D721Med (cell line): ENCODE measurements around the gene SERTAD1.
"Not testable (repeated sequence)": the region's sequence is repeated elsewhere in the genome, so short reads cannot be mapped to it uniquely, and the experiment has no call there.

ENCODE experiments used
- DNase-seq: peaks from one replicate; pipeline ENCODE4 v3.0.0; 2011; ENCODE audit warnings: low spot score; ENCODE audit not compliant: insufficient read length
- FAIRE-seq: peaks from 2 replicates; lab custom pipeline; 2011; peaks lifted over from hg19 to GRCh38; lab: Jason Lieb, UNC
- TF ChIP-seq, protein P1 (sequence below): IDR thresholded peaks from 2 replicates; pipeline ENCODE4 v1.5.1; 2012; ENCODE audit warnings: mild to moderate bottlenecking, control low read depth; ENCODE audit not compliant: insufficient read depth; ENCODE audit errors: missing control alignments

The SERTAD1 gene

DNA sequence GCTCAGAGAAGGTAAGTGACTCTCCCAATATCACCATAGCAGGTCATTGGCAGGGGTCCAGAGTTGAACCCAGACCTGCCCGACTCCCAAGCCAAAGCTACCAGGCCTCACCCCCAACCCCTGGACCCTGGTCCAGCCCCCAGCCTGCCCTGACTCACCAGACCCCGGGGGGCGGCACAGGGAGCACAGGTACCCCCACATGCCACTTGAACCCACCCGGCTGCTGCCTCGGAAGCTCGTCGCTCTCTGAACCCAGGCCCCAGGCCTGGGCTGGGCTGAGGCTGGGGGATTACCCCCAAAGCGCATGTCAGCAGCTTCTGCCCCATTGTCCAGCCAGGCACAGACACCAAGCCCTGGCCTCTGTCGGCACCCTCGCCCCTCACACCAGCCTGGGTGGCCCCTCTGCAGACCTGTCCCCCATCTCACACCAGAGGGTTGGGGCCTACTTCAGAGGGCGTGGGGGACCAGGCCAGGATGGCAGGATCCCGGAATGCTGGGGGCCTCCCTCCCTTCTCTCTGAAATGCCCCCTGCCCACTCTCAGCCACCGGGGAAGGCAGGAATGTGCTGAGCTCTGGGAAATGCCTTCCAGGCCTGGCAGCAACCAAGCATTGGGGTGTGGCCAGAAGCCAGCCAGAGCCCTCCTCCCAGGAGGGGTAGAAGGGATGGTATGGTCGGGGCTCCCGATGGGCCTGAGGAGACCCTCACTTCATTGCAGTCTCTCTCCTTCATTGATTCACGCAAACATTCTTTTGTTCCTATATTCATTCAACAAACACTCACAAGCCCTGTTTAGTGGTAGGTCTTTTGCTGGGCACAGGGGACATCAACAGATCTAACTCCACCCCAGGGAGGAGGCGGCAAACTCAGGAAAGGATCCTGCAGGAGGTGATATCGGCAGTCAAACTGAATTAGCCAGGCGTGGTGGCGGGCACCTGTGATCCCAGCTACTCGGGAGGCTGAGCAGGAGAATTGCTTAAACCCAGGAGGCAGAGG lies 11.0 kb downstream of the SERTAD1 start:
- no peak for DNase-seq
- FAIRE-seq = no peak
- TF ChIP-seq, protein P1, sequence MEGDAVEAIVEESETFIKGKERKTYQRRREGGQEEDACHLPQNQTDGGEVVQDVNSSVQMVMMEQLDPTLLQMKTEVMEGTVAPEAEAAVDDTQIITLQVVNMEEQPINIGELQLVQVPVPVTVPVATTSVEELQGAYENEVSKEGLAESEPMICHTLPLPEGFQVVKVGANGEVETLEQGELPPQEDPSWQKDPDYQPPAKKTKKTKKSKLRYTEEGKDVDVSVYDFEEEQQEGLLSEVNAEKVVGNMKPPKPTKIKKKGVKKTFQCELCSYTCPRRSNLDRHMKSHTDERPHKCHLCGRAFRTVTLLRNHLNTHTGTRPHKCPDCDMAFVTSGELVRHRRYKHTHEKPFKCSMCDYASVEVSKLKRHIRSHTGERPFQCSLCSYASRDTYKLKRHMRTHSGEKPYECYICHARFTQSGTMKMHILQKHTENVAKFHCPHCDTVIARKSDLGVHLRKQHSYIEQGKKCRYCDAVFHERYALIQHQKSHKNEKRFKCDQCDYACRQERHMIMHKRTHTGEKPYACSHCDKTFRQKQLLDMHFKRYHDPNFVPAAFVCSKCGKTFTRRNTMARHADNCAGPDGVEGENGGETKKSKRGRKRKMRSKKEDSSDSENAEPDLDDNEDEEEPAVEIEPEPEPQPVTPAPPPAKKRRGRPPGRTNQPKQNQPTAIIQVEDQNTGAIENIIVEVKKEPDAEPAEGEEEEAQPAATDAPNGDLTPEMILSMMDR = no peak

DNA sequence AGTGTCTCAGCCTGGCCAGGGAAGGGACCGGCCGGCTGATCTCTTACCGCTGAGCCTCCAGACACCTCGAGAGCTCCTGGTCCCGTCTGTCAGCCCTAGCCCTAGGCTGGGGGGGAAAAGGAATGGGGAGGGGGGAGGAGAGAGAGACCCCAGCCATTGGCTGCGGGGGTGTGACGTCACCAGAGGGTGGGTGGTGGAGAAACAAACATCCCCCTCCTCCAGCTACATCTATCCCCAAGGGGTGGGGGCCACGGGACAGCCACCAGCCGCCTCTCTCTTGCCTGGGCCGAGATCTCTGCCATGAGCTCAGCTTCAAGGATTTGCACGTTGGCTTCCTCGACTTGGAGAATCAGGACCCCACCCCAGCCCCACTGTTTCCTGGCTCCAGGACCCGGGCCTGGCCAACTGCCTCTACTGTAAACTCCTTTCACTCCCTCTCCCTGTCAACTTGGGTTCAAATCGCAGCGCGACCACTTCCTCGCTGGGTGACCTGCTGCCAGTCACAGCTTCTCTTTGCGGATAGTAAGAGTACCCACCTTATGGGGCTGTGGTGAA lies 12.4 kb downstream of the SERTAD1 start, which contains the start of gene PRX:
Gene PRX, minus strand, starts transcription at position 88 of the 555 bp plus-strand sequence. CDS start 5,446 bp downstream, outside the sequence.
- no peak for FAIRE-seq
- TF ChIP-seq, protein P1 = no peak
- DNase-seq = no peak

DNA sequence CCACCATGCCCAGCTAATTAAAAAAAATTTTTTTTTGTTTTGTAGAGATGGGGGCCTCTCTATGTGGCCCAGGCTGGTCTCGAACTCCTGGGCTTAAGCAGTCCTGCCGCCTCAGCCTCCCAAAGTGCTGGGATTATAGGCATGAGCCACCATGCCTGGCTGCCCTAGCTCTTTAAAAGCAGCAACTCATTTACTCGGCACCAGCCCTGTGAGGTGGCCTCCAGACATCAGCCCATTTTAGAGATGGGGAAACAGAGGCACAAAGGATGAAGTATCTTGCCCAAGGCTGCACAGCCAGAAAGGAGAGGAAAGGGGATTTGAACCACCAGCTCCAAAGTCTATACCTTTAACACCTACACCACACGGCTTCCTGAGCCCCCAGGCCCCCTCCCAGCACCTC lies 12.9 kb downstream of the SERTAD1 start:
- DNase-seq (no peak), FAIRE-seq (no peak)
- TF ChIP-seq, protein P1 = no peak

DNA sequence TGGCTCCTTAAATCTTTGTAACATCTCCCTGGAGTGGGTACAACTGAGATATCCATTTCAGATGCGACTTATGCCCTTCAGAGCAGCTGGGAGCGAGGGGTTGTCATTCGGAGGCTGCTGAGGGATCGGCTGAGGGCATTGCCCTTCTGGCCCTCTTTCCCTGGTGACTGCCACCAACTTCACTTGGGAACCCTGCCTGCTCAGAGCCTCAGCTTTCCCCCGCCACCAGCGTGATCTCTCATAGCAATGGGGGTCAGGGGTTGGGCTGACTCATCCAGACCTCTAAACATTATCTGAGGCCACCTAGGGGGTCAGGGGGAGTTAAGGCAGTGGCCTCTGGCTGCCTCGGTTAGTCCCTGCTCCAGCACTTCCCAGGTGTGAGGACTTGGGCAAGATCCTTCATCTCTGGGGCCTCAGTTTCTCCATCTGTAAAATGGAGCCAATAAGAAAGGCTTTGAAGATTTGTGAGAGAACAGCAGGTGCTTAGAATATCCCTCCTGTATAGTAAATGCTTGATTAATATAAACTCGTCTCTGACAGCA lies 13.8 kb downstream of the SERTAD1 start:
- TF ChIP-seq, protein P1 = no peak
- no peak for FAIRE-seq
- no peak for DNase-seq

DNA sequence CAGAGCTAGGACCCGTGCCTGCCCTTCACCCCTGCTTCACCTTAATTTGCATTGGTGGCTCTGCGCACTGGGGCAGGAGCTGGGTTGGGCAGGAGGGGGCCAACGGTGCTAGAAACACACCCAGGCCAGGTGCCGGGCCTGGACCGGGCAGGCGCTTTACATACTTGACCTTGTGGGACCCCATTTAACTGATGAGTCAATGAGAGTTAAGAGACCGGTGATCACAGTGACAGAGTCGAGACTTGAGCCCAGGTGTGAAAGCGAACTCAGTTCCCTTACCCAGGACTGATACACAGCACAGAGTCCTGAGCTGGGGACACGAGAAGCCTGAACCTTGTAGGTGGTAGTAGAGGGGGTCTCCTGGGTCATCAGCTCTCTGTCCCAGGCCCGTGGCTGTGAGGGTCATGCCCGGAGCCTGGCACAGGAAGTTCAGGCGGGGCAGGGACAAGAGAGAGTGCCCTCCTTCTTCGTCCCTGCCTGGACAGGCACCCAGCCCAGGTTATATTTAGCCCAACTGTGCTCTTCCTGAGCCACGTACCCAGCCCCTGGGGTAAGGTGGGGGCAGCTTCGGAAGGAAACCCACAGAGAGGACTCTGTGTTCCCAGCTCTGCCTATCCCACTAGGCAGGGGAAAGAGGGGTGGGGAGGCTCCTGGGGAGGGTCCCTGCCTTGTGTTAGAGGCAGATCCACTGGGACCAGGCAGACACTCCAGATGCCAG lies 14.5 kb downstream of the SERTAD1 start:
- FAIRE-seq = no peak
- DNase-seq = no peak
- TF ChIP-seq, protein P1 = no peak

DNA sequence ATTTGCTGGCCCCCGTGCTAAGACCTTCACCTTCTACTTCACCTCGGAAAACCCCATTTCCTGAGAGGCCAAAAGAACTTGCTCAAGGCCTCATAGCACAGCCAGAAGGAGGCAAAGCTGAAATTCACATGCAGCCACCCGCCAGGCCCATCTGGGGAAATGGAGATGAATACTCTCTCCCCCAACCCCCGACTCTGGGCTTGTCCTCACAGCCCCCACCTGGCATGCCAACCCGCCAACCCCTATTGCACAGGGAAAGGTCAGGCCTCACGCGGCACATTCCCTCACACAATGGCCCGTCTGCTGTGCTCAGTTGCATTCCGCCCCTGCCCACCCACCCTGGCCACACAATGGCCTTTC lies 15.8 kb downstream of the SERTAD1 start:
- TF ChIP-seq, protein P1 = no peak
- FAIRE-seq = no peak
- no peak for DNase-seq

DNA sequence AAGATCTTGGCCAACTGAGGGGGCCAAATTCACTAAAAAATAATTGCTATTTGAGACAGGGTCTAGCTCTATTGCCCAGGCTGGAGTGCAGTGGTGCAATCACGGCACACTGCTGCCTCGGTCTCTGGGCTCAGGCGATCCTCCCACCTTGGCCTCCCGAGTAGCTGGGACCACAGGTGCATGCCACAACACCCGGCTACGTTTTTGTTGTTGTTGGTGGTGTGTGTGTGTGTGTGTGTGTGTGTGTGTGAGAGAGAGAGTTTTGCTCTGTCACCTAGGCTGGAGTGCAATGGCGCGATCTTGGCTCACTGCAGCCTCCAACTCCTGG lies 17.2 kb downstream of the SERTAD1 start:
- not testable (repeated sequence) for FAIRE-seq, DNase-seq
